ENCODE measurements around the gene EFEMP2. TPM values are rescaled to one million over a fixed set of nuclear protein-coding genes. Genes with fewer than 3 reads are reported as not detected.

Gene EFEMP2
- total and polyA plus RNA-seq, 8 donors: 21.0 to 37.9 (median 28.9) TPM

- no peaks in the 10 kb centered on the region for H3K27me3 ChIP-seq
- H3K9me3 ChIP-seq: no peaks in the 10 kb centered on the region
- H3K27ac ChIP-seq: no peak overlapping the region
- intact Hi-C loops (cut with DNase I; ENCODE audit: low total_unique reads): loop anchor here (5.0 kb wide), 1 partner anchor 79 kb away; the partner anchor contains the start of gene SART1
- TF ChIP-seq EP300 (IDR thresholded peaks at IDR 0.05) (no peak), CTCF (IDR thresholded peaks at IDR 0.05) (no peak), POLR2A (IDR thresholded peaks at IDR 0.05) (no peak), POLR2AphosphoS5 (IDR thresholded peaks at IDR 0.05) (no peak)
- H3K36me3 ChIP-seq: peaks cover 20 to 54% (median 45%) of the 10 kb centered on the region in 4 donors
- no peak for DNase-seq
- H3K4me3 ChIP-seq: no peak overlapping the region
- H3K4me1 ChIP-seq: peaks cover 25 to 41% (median 36%) of the 10 kb centered on the region in 4 donors
- WGBS, 5 donors: 72 to 94% (median 92%) methylated on average over 5 to 13 of the region's 13 CpGs
These were observed 10.6 kb upstream of the EFEMP2 start for GRCh38 chr11:65883058-65883761.

GRCh38 chr11:65882120-65883057 lies 9.8 kb upstream of the EFEMP2 start:
- H3K4me3 ChIP-seq: no peak overlapping the region
- H3K27ac ChIP-seq: no peak overlapping the region
- H3K36me3 ChIP-seq: peaks cover 20 to 54% (median 45%) of the 10 kb centered on the region in 4 donors
- H3K27me3 ChIP-seq: no peaks in the 10 kb centered on the region
- TF ChIP-seq CTCF (IDR thresholded peaks at IDR 0.05) (no peak), POLR2A (IDR thresholded peaks at IDR 0.05) (no peak), EP300 (IDR thresholded peaks at IDR 0.05) (no peak), POLR2AphosphoS5 (IDR thresholded peaks at IDR 0.05) (no peak)
- no peak for DNase-seq
- H3K4me1 ChIP-seq: peaks cover 20 to 35% (median 29%) of the 10 kb centered on the region in 4 donors
- H3K9me3 ChIP-seq: no peaks in the 10 kb centered on the region
- intact Hi-C loops (cut with DNase I; ENCODE audit: low total_unique reads): loop anchor here (5.0 kb wide), 1 partner anchor 80 kb away; the partner anchor contains the start of gene SART1
- WGBS, 5 donors: 88 to 93% (median 89%) methylated on average over 20 to 30 of the region's 30 CpGs

- 59 to 90% (median 65%) methylated on average over 5 to 7 of the region's 7 CpGs for WGBS, 5 donors
- no peak overlapping the region for H3K4me3 ChIP-seq
- H3K36me3 ChIP-seq: peaks cover 20 to 46% (median 35%) of the 10 kb centered on the region in 4 donors
- TF ChIP-seq EP300 (IDR thresholded peaks at IDR 0.05) (no peak), POLR2AphosphoS5 (IDR thresholded peaks at IDR 0.05) (no peak), CTCF (IDR thresholded peaks at IDR 0.05) (no peak), POLR2A (IDR thresholded peaks at IDR 0.05) (no peak)
- no peak overlapping the region for H3K27ac ChIP-seq
- intact Hi-C loops (cut with DNase I; ENCODE audit: low total_unique reads): loop anchor here (5.0 kb wide), 1 partner anchor 81 kb away; the partner anchor contains the start of gene SART1
- no peaks in the 10 kb centered on the region for H3K27me3 ChIP-seq
- no peak for DNase-seq
- H3K4me1 ChIP-seq: peaks cover 7 to 20% (median 15%) of the 10 kb centered on the region in 4 donors
- no peaks in the 10 kb centered on the region for H3K9me3 ChIP-seq
These were observed 8.3 kb upstream of the EFEMP2 start for GRCh38 chr11:65880844-65881421.

- TF ChIP-seq POLR2AphosphoS5 (IDR thresholded peaks at IDR 0.05): no peak
- no peak for TF ChIP-seq EP300 (IDR thresholded peaks at IDR 0.05)
- TF ChIP-seq CTCF (IDR thresholded peaks at IDR 0.05): no peak
- TF ChIP-seq POLR2A (IDR thresholded peaks at IDR 0.05): no peak
- peaks cover 15 to 37% (median 27%) of the 10 kb centered on the region in 4 donors for H3K36me3 ChIP-seq
- peak in 1 of 2 donors; percentile 55 for DNase-seq
- H3K4me3 ChIP-seq: peak overlapping the region in 2 of 4 donors; percentile 15 to 16
- no peaks in the 10 kb centered on the region for H3K27me3 ChIP-seq
- peak overlapping the region in 1 of 5 donors; percentile 53 for H3K27ac ChIP-seq
- intact Hi-C loops (cut with DNase I; ENCODE audit: low total_unique reads): loop anchor here (5.0 kb wide), 1 partner anchor 82 kb away; the partner anchor contains the start of gene SART1
- peaks cover 7 to 11% (median 9%) of the 10 kb centered on the region in 4 donors for H3K4me1 ChIP-seq
- no peaks in the 10 kb centered on the region for H3K9me3 ChIP-seq
- WGBS, 5 donors: 42 to 71% (median 57%) methylated on average over 6 to 7 of the region's 7 CpGs
These were observed 7.4 kb upstream of the EFEMP2 start for GRCh38 chr11:65880027-65880426.

Measured in stomach (tissue), 9 donors.